Lung microvascular endothelial cell (primary cell): ENCODE data around the gene ANKRD62. TPM values are rescaled to one million over a fixed set of nuclear protein-coding genes. Genes with fewer than 3 reads are reported as not detected.

Source experiments
- total RNA-seq: library from RNA; depleted of rRNA; stranded (reverse); fragments of >200 nt; gene quantifications from 2 replicates; pipeline ENCODE4 v1.2.1, GENCODE V29; 2014

The ANKRD62 gene
- total RNA-seq, 1 donor from 2014 or later = not detected

Other genes with a start within 250 kb of the ANKRD62 start
- 45.5 and 67.1 TPM in 2 replicates for gene CHMP1B, start 242.4 kb upstream of the ANKRD62 start, total RNA-seq
- 11.6 and 13.9 TPM in 2 replicates for gene MPPE1, start 185.5 kb upstream of the ANKRD62 start, total RNA-seq
- gene IMPA2, start 112.3 kb upstream of the ANKRD62 start, total RNA-seq = 3.1 and 11.1 TPM in 2 replicates
- gene CIDEA, start 160.5 kb downstream of the ANKRD62 start, total RNA-seq = 1.7 TPM in 1 of 2 replicates, not detected in the other
- gene TUBB6, start 214.4 kb downstream of the ANKRD62 start, total RNA-seq = 832 and 861 TPM in 2 replicates